ENCODE data around the gene PPM1B. TPM values are rescaled to one million over a fixed set of nuclear protein-coding genes. Genes with fewer than 3 reads are reported as not detected.

The PPM1B gene
- total and polyA plus RNA-seq, 2 donors (not counting 1 experiment from before 2014, with no cell fraction given), result 15.3 to 81.4 TPM

DNA sequence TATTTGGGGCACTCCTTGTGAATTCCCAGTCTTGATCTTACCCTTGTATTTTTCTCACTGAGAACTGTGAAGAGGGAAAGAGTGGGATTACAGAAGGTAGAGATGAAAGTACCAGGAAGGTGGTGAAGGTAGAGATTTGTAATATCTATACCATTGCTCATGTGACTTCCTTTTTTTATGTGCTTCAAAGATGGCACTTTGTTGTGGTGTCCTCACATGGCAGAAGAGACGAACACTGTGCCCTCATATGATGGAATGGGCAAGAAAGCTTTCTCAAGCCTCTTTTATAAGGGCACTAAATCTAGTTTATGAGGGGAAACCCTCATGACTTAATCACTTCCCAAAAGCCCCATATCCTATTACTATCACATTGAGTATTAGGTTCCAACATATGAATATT, 28.9 kb upstream of the PPM1B start:
- TF ChIP-seq EZH2 (IDR thresholded peaks at IDR 0.05; ENCODE audit: borderline replicate concordance, insufficient read depth, low read depth, low read length, poor library complexity, severe bottlenecking), result no peak
- TF ChIP-seq, protein P1, sequence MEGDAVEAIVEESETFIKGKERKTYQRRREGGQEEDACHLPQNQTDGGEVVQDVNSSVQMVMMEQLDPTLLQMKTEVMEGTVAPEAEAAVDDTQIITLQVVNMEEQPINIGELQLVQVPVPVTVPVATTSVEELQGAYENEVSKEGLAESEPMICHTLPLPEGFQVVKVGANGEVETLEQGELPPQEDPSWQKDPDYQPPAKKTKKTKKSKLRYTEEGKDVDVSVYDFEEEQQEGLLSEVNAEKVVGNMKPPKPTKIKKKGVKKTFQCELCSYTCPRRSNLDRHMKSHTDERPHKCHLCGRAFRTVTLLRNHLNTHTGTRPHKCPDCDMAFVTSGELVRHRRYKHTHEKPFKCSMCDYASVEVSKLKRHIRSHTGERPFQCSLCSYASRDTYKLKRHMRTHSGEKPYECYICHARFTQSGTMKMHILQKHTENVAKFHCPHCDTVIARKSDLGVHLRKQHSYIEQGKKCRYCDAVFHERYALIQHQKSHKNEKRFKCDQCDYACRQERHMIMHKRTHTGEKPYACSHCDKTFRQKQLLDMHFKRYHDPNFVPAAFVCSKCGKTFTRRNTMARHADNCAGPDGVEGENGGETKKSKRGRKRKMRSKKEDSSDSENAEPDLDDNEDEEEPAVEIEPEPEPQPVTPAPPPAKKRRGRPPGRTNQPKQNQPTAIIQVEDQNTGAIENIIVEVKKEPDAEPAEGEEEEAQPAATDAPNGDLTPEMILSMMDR (IDR thresholded peaks at IDR 0.05), result no peak
- Mint-ChIP-seq H3K4me1 (no peaks in the 10 kb centered on the region), H3K27me3 (peaks cover 11% of the 10 kb centered on the region), H3K4me3 (no peak overlapping the region), H3K27ac (no peak overlapping the region), H3K9me3 (ENCODE audit: insufficient read depth) (no peaks in the 10 kb centered on the region)
- no peak for DNase-seq
- no peak overlapping the region for H2AFZ ChIP-seq (ENCODE audit: insufficient read depth, low read depth, low read length, poor library complexity, severe bottlenecking)
- no peaks in the 10 kb centered on the region for H4K20me1 ChIP-seq (ENCODE audit: control insufficient read depth, insufficient read depth, low read length, poor library complexity, severe bottlenecking)
- ChIA-PET CTCF (no interaction called here), POLR2A (no interaction called here)
- no peak overlapping the region for H3K9ac ChIP-seq (ENCODE audit: low read length)
- intact Hi-C loops (cut with micrococcal nuclease), result no loop called here
- no peaks in the 10 kb centered on the region for H3K79me2 ChIP-seq (ENCODE audit: control insufficient read depth, insufficient read depth, low read length)
- no peaks in the 10 kb centered on the region for H3K9me3 ChIP-seq (ENCODE audit: control extremely low read depth in 1 of 3, control insufficient read depth in 2 of 3, insufficient read depth in 1 of 3, low read length in 2 of 3)
- peaks cover 0 to 2% (median 0%) of the 10 kb centered on the region in 4 experiments for H3K27me3 ChIP-seq (replicated peaks in 1 of 4; ENCODE audit: control extremely low read depth in 1 of 4, control insufficient read depth in 3 of 4, insufficient read depth in 4 of 4, low read length in 3 of 4)
- no peak overlapping the region for H3K27ac ChIP-seq (ENCODE audit: low read length in 2 of 2)
- ATAC-seq (ENCODE audit: low read depth), result no peak
- no peak overlapping the region for H3K4me3 ChIP-seq (ENCODE audit: control extremely low read depth in 1 of 5, extremely low read depth in 1 of 5, insufficient read depth in 1 of 5, low read depth in 2 of 5, low read length in 4 of 5)
- WGBS (ENCODE audit: insufficient coverage), result no CpG with 5 or more reads among the region's 1 CpG
- H3K4me1 ChIP-seq (ENCODE audit: control insufficient read depth in 2 of 2, insufficient read depth in 2 of 2, low read length in 2 of 2), result no peaks in the 10 kb centered on the region
- no peak overlapping the region for H3K4me2 ChIP-seq (replicated peaks; ENCODE audit: low read depth, low read length, poor library complexity, severe bottlenecking)
- H3K36me3 ChIP-seq (replicated peaks in 1 of 2; ENCODE audit: control extremely low read depth in 1 of 2, control insufficient read depth in 1 of 2, extremely low read depth in 1 of 2, insufficient read depth in 2 of 2, low read length in 1 of 2), result no peaks in the 10 kb centered on the region

DNA sequence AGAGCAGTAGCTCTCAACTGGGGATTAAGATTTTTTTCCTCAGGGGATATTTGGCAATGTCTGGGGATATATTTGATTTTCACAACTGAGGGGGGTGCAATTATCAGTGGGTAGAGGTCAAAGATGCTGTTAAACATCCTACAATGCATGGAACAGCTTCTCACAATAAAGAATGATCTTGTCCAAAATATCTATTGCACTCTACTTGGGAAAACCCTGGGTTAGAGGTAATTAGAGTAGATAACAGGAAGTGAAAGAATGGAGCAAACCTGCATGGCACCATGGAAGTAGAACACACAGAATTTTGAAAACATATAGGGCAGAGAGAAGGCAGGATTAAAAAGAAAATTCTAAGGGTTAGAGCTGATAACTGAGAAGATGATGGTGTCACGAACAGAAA, 26.4 kb upstream of the PPM1B start:
- H3K79me2 ChIP-seq (ENCODE audit: control insufficient read depth, insufficient read depth, low read length), result no peaks in the 10 kb centered on the region
- no peak for DNase-seq
- no peak overlapping the region for H3K4me2 ChIP-seq (replicated peaks; ENCODE audit: low read depth, low read length, poor library complexity, severe bottlenecking)
- no peak overlapping the region for H2AFZ ChIP-seq (ENCODE audit: insufficient read depth, low read depth, low read length, poor library complexity, severe bottlenecking)
- peaks cover 0 to 2% (median 0%) of the 10 kb centered on the region in 4 experiments for H3K27me3 ChIP-seq (replicated peaks in 1 of 4; ENCODE audit: control extremely low read depth in 1 of 4, control insufficient read depth in 3 of 4, insufficient read depth in 4 of 4, low read length in 3 of 4)
- no peak for TF ChIP-seq EZH2 (IDR thresholded peaks at IDR 0.05; ENCODE audit: borderline replicate concordance, insufficient read depth, low read depth, low read length, poor library complexity, severe bottlenecking)
- TF ChIP-seq, protein P1 (IDR thresholded peaks at IDR 0.05), result no peak
- Mint-ChIP-seq H3K4me3 (no peak overlapping the region), H3K4me1 (no peaks in the 10 kb centered on the region), H3K9me3 (ENCODE audit: insufficient read depth) (no peaks in the 10 kb centered on the region), H3K27ac (no peak overlapping the region), H3K27me3 (peaks cover 13% of the 10 kb centered on the region)
- H3K4me1 ChIP-seq (ENCODE audit: control insufficient read depth in 2 of 2, insufficient read depth in 2 of 2, low read length in 2 of 2), result no peaks in the 10 kb centered on the region
- H3K27ac ChIP-seq (ENCODE audit: low read length in 2 of 2), result no peak overlapping the region
- no peaks in the 10 kb centered on the region for H3K9me3 ChIP-seq (ENCODE audit: control extremely low read depth in 1 of 3, control insufficient read depth in 2 of 3, insufficient read depth in 1 of 3, low read length in 2 of 3)
- H3K4me3 ChIP-seq (ENCODE audit: control extremely low read depth in 1 of 5, extremely low read depth in 1 of 5, insufficient read depth in 1 of 5, low read depth in 2 of 5, low read length in 4 of 5), result no peak overlapping the region
- H3K36me3 ChIP-seq (replicated peaks in 1 of 2; ENCODE audit: control extremely low read depth in 1 of 2, control insufficient read depth in 1 of 2, extremely low read depth in 1 of 2, insufficient read depth in 2 of 2, low read length in 1 of 2), result no peaks in the 10 kb centered on the region
- no peak overlapping the region for H3K9ac ChIP-seq (ENCODE audit: low read length)
- no peaks in the 10 kb centered on the region for H4K20me1 ChIP-seq (ENCODE audit: control insufficient read depth, insufficient read depth, low read length, poor library complexity, severe bottlenecking)
- ATAC-seq (ENCODE audit: low read depth), result no peak
- intact Hi-C loops (cut with micrococcal nuclease), result no loop called here
- 100% methylated on average over 1 of the region's 1 CpG for WGBS (ENCODE audit: insufficient coverage)
- ChIA-PET CTCF (no interaction called here), POLR2A (no interaction called here)
